WTC11 (cell line): ENCODE results near the gene HNRNPM. TPM values are rescaled to one million over a fixed set of nuclear protein-coding genes. Genes with fewer than 3 reads are reported as not detected.
A peak's percentile ranks its signal among the peaks of the same experiment; 100 is the strongest.

Experiments
- ATAC-seq: fragments of 200-7000 bp; cut with Tn5 transposase; 2 replicates; pipeline ENCODE4 v1.10.0; 2021; ENCODE audit warnings: mild to moderate bottlenecking, moderate library complexity
- CTCF ChIA-PET: fragments of 300-600 bp; sonication (Branson Sonifier 250); formaldehyde crosslinking; loops from one replicate; lab custom pipeline; 2021; ENCODE audit warnings: antibody characterized with exemption; lab: Charles Lee
- POLR2A ChIA-PET: fragments of 350-600 bp; sonication (Branson Sonifier 250); formaldehyde crosslinking; loops from one replicate; lab custom pipeline; 2021; ENCODE audit warnings: antibody characterized with exemption; lab: Charles Lee
- DNase-seq: peaks from one replicate; pipeline ENCODE4 v3.0.0; 2021; ENCODE audit warnings: low spot score
- H3K27ac Mint-ChIP-seq: 2 replicates; pipeline ENCODE4 v1.8.0; 2021; ENCODE audit warnings: mixed read lengths
- H3K27me3 Mint-ChIP-seq: 2 replicates; pipeline ENCODE4 v1.8.0; 2021; ENCODE audit warnings: low read depth, mild to moderate bottlenecking, moderate library complexity, mixed read lengths
- H3K36me3 Mint-ChIP-seq: 2 replicates; pipeline ENCODE4 v1.8.0; 2021; ENCODE audit warnings: mixed read lengths
- H3K4me1 Mint-ChIP-seq: 2 replicates; pipeline ENCODE4 v1.8.0; 2022; ENCODE audit warnings: mixed read lengths
- H3K4me3 Mint-ChIP-seq: 2 replicates; pipeline ENCODE4 v1.8.0; 2021; ENCODE audit warnings: mild to moderate bottlenecking, moderate library complexity, mixed read lengths
- H3K9me3 Mint-ChIP-seq: 2 replicates; pipeline ENCODE4 v1.8.0; 2021; ENCODE audit warnings: mixed read lengths
- AFF4 ChIP-seq: sonication (generic); formaldehyde crosslinking; IDR thresholded peaks from 2 replicates; pipeline ENCODE4 v1.8.1; 2023; ENCODE audit warnings: mild to moderate bottlenecking, missing genetic modification reagents, borderline replicate concordance
- AR ChIP-seq: fragments of 250-450 bp; sonication (Bioruptor Pico); IDR thresholded peaks from 2 replicates; pipeline ENCODE4 v1.9.0; 2021; ENCODE audit warnings: mild to moderate bottlenecking
- ARID4B ChIP-seq: sonication (generic); formaldehyde crosslinking; IDR thresholded peaks from 2 replicates; pipeline ENCODE4 v1.8.0; 2023; ENCODE audit warnings: missing genetic modification reagents, mild to moderate bottlenecking, borderline replicate concordance
- ATF3 ChIP-seq: sonication (generic); formaldehyde crosslinking; conservative IDR thresholded peaks from 2 replicates; pipeline ENCODE4 v1.8.1; 2022; ENCODE audit warnings: mild to moderate bottlenecking, missing genetic modification reagents
- E2F5 ChIP-seq: sonication (generic); formaldehyde crosslinking; IDR thresholded peaks from 2 replicates; pipeline ENCODE4 v1.8.1; 2022; ENCODE audit warnings: mild to moderate bottlenecking, moderate library complexity, missing genetic modification reagents
- ELF4 ChIP-seq: sonication (generic); formaldehyde crosslinking; IDR thresholded peaks from 2 replicates; pipeline ENCODE4 v1.8.1; 2022; ENCODE audit warnings: low read depth, mild to moderate bottlenecking, moderate library complexity, missing genetic modification reagents
- EMX1 ChIP-seq: fragments of 250-450 bp; sonication (Bioruptor Pico); IDR thresholded peaks from 2 replicates; pipeline ENCODE4 v1.8.0; 2021; ENCODE audit warnings: mild to moderate bottlenecking
- ETV6 ChIP-seq: sonication (generic); formaldehyde crosslinking; IDR thresholded peaks from 2 replicates; pipeline ENCODE4 v1.8.1; 2022; ENCODE audit warnings: mild to moderate bottlenecking, missing genetic modification reagents
- FOXP1 ChIP-seq: sonication (generic); formaldehyde crosslinking; IDR thresholded peaks from 2 replicates; pipeline ENCODE4 v1.8.0; 2022; ENCODE audit warnings: missing genetic modification reagents, mild to moderate bottlenecking, moderate library complexity, borderline replicate concordance
- GRHL2 ChIP-seq: fragments of 250-450 bp; sonication (Bioruptor Pico); IDR thresholded peaks from 2 replicates; pipeline ENCODE4 v1.8.0; 2022; ENCODE audit warnings: mild to moderate bottlenecking, moderate library complexity; ENCODE audit not compliant: insufficient replicate concordance, severe bottlenecking
- MYBL2 ChIP-seq: sonication (generic); formaldehyde crosslinking; IDR thresholded peaks from 2 replicates; pipeline ENCODE4 v1.8.1; 2023; ENCODE audit warnings: mild to moderate bottlenecking, moderate library complexity, missing genetic modification reagents
- NFYB ChIP-seq: sonication (generic); formaldehyde crosslinking; conservative IDR thresholded peaks from 2 replicates; pipeline ENCODE4 v1.8.0; 2022; ENCODE audit warnings: low read depth, missing genetic modification reagents
- NR3C1 ChIP-seq: sonication (generic); formaldehyde crosslinking; conservative IDR thresholded peaks from 2 replicates; pipeline ENCODE4 v1.8.1; 2023; ENCODE audit warnings: low read depth, mild to moderate bottlenecking, missing genetic modification reagents
- RELA ChIP-seq: sonication (generic); formaldehyde crosslinking; IDR thresholded peaks from 2 replicates; pipeline ENCODE4 v1.8.1; 2022; ENCODE audit warnings: missing genetic modification reagents, mild to moderate bottlenecking, borderline replicate concordance
- SOX15 ChIP-seq: fragments of 250-450 bp; sonication (Bioruptor Pico); IDR thresholded peaks from 2 replicates; pipeline ENCODE4 v1.9.0; 2021; ENCODE audit warnings: mild to moderate bottlenecking
- TEAD1 ChIP-seq: sonication (generic); formaldehyde crosslinking; IDR thresholded peaks from 2 replicates; pipeline ENCODE4 v1.8.0; 2022; ENCODE audit warnings: mild to moderate bottlenecking, missing genetic modification reagents
- USF1 ChIP-seq: sonication (generic); formaldehyde crosslinking; IDR thresholded peaks from 2 replicates; pipeline ENCODE4 v1.8.0; 2022; ENCODE audit warnings: mild to moderate bottlenecking, missing genetic modification reagents
- ZBTB21 ChIP-seq: sonication (generic); formaldehyde crosslinking; IDR thresholded peaks from 2 replicates; pipeline ENCODE4 v1.8.1; 2023; ENCODE audit warnings: mild to moderate bottlenecking, missing genetic modification reagents, borderline replicate concordance
- ZNF232 ChIP-seq: sonication (generic); formaldehyde crosslinking; IDR thresholded peaks from 2 replicates; pipeline ENCODE4 v1.8.0; 2022; ENCODE audit warnings: mild to moderate bottlenecking, missing genetic modification reagents
- total RNA-seq: library from RNA; stranded (reverse); gene quantifications from 3 replicates; pipeline ENCODE4 v1.2.3, GENCODE V29; 2021
- TF ChIP-seq, protein P1 (sequence below): fragments of 200-600 bp; IDR thresholded peaks from 2 replicates; pipeline ENCODE4 v1.8.0; 2022; ENCODE audit warnings: antibody characterized with exemption
- TF ChIP-seq, protein P2 (sequence below): sonication (generic); formaldehyde crosslinking; IDR thresholded peaks from 2 replicates; pipeline ENCODE4 v1.8.1; 2022; ENCODE audit warnings: low read depth, missing genetic modification reagents, borderline replicate concordance

Gene HNRNPM
- total RNA-seq, 1 experiment from 2014 or later = 416 TPM

DNA sequence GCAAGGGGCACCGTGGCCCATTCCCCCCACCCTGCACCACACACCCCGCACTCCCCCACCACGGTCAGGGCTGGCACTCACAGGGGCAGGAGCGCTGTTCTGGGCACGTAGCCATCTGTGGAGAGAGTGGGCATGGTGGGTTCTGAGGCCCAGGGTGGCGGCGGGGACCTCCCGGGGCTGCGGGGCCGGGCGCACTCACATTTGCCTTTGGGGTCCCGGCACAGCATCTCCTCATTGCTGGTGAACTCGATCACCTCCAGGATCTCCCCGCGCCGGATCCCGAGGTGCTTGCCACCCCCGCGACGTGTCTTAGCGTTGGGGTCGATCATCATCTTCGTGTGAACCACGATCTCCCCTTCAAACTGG is 45.6 kb downstream of the HNRNPM start:
- CTCF ChIA-PET = interaction anchor here (1.0 kb wide), 1 partner anchor 136 kb away, joined by 3 read pairs; no protein-coding TSS in a partner anchor
- H3K27ac Mint-ChIP-seq = peak overlapping the region; percentile 90; the same call in 1 of the 2 replicates
- H3K4me3 Mint-ChIP-seq = no peak overlapping the region

GRCh38 chr19:8490873-8491272 is 46.1 kb downstream of the HNRNPM start:
- Mint-ChIP-seq H3K4me3 (no peak overlapping the region), H3K9me3 (no peaks in the 10 kb centered on the region), H3K4me1 (peaks cover 5% of the 10 kb centered on the region; the same call in 1 of the 2 replicates), H3K36me3 (peaks cover 31% of the 10 kb centered on the region), H3K27me3 (no peaks in the 10 kb centered on the region), H3K27ac (peak overlapping the region; percentile 74; the same call in 1 of the 2 replicates)
- ATAC-seq (no peak), DNase-seq (no peak)
- ChIA-PET POLR2A (interaction anchor here (1.1 kb wide), 1 partner anchor 23 kb away, joined by 3 read pairs; the partner anchor contains the start of gene ZNF414), CTCF (interaction anchor here (1.0 to 1.2 kb wide), 2 partner anchors 90 to 137 kb away, joined by 3 to 4 read pairs; no protein-coding TSS in a partner anchor)
- TF ChIP-seq ARID4B (CRISPR knock-in tag) = no peak
- TF ChIP-seq AFF4 (CRISPR knock-in tag) = no peak
- TF ChIP-seq, protein P1, sequence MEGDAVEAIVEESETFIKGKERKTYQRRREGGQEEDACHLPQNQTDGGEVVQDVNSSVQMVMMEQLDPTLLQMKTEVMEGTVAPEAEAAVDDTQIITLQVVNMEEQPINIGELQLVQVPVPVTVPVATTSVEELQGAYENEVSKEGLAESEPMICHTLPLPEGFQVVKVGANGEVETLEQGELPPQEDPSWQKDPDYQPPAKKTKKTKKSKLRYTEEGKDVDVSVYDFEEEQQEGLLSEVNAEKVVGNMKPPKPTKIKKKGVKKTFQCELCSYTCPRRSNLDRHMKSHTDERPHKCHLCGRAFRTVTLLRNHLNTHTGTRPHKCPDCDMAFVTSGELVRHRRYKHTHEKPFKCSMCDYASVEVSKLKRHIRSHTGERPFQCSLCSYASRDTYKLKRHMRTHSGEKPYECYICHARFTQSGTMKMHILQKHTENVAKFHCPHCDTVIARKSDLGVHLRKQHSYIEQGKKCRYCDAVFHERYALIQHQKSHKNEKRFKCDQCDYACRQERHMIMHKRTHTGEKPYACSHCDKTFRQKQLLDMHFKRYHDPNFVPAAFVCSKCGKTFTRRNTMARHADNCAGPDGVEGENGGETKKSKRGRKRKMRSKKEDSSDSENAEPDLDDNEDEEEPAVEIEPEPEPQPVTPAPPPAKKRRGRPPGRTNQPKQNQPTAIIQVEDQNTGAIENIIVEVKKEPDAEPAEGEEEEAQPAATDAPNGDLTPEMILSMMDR = no peak
- no peak for TF ChIP-seq RELA (CRISPR knock-in tag)
- TF ChIP-seq EMX1 (CRISPR knock-in tag) = no peak
- TF ChIP-seq NFYB (CRISPR knock-in tag) = no peak
- TF ChIP-seq AR (CRISPR knock-in tag) = no peak

More for the DNA sequence above, 45.6 kb downstream of the HNRNPM start:
- ATAC-seq (no peak), DNase-seq (no peak)
- TF ChIP-seq ETV6 (no peak), ZBTB21 (CRISPR knock-in tag) (no peak), SOX15 (CRISPR knock-in tag) (no peak), ZNF232 (CRISPR knock-in tag) (no peak), TEAD1 (CRISPR knock-in tag) (no peak), GRHL2 (CRISPR knock-in tag) (no peak), E2F5 (CRISPR knock-in tag) (no peak), FOXP1 (CRISPR knock-in tag) (no peak), ELF4 (no peak), ATF3 (CRISPR knock-in tag) (no peak), MYBL2 (CRISPR knock-in tag) (no peak), NR3C1 (CRISPR knock-in tag) (no peak), USF1 (CRISPR knock-in tag) (no peak)
- TF ChIP-seq, protein P2, sequence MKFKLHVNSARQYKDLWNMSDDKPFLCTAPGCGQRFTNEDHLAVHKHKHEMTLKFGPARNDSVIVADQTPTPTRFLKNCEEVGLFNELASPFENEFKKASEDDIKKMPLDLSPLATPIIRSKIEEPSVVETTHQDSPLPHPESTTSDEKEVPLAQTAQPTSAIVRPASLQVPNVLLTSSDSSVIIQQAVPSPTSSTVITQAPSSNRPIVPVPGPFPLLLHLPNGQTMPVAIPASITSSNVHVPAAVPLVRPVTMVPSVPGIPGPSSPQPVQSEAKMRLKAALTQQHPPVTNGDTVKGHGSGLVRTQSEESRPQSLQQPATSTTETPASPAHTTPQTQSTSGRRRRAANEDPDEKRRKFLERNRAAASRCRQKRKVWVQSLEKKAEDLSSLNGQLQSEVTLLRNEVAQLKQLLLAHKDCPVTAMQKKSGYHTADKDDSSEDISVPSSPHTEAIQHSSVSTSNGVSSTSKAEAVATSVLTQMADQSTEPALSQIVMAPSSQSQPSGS = no peak
- Mint-ChIP-seq H3K36me3 (peaks cover 36% of the 10 kb centered on the region), H3K27me3 (no peaks in the 10 kb centered on the region), H3K4me1 (peaks cover 5% of the 10 kb centered on the region; the same call in 1 of the 2 replicates), H3K9me3 (no peaks in the 10 kb centered on the region)
- POLR2A ChIA-PET = interaction anchor here (1.1 kb wide), 1 partner anchor 23 kb away, joined by 3 read pairs; the partner anchor contains the start of gene ZNF414
